HEK293 (cell line): ENCODE data around the gene NFXL1.

Experiments
- CTCF ChIA-PET: fragments of 350-600 bp; formaldehyde crosslinking; extraction: SDS; loops from one replicate; lab custom pipeline; 2021; ENCODE audit warnings: antibody characterized with exemption; lab: Yijun Ruan, JAX
- POLR2A ChIA-PET: fragments of 300-600 bp; formaldehyde crosslinking; extraction: SDS; loops from one replicate; lab custom pipeline; 2020; ENCODE audit warnings: antibody characterized with exemption, inconsistent platforms; lab: Yijun Ruan, JAX
- H3K27ac ChIP-seq: fragments of 200-500 bp; sonication (Bioruptor generic); 2 replicates; pipeline ENCODE4 v1.5.1; 2014; ENCODE audit warnings: low read depth, low read length, control low read depth, inconsistent platforms; ENCODE audit errors: extremely low read depth
- H3K36me3 ChIP-seq, 2 experiments: fragments of 200-500 bp in 1 of 2; sonication (Bioruptor generic) in 1 of 2; 1 replicate in 1 of 2; 2 replicates in 1 of 2; pipeline ENCODE4 v1.5.1; 2014 to 2017; ENCODE audit warnings: inconsistent platforms in 2 of 2, low read length in 2 of 2; ENCODE audit not compliant: control insufficient read depth in 2 of 2, insufficient read depth in 1 of 2
- H3K4me1 ChIP-seq: fragments of 200-500 bp; sonication (Bioruptor generic); 2 replicates; pipeline ENCODE4 v1.5.1; 2014; ENCODE audit warnings: mild to moderate bottlenecking, low read length, inconsistent platforms; ENCODE audit not compliant: control insufficient read depth, insufficient read depth
- H3K4me3 ChIP-seq: 2 replicates; pipeline ENCODE4 v1.5.1; 2011; ENCODE audit warnings: low read depth, mild to moderate bottlenecking, control low read depth, low read length, moderate library complexity
- H3K9me3 ChIP-seq: fragments of 200-500 bp; sonication (Bioruptor generic); 2 replicates; pipeline ENCODE4 v1.5.1; 2014; ENCODE audit warnings: low read depth, low read length, inconsistent platforms; ENCODE audit not compliant: control insufficient read depth, insufficient read depth
- GLIS2 ChIP-seq: fragments of 450-650 bp; formaldehyde crosslinking; IDR thresholded peaks from 2 replicates; pipeline ENCODE4 v1.5.1; 2016; ENCODE audit warnings: missing biosample characterization, missing genetic modification characterization
- HOXA7 ChIP-seq: sonication (generic); formaldehyde crosslinking; IDR thresholded peaks from 2 replicates; pipeline ENCODE4 v1.8.1; 2022; ENCODE audit warnings: missing genetic modification reagents, borderline replicate concordance
- KLF16 ChIP-seq: fragments of 450-650 bp; formaldehyde crosslinking; IDR thresholded peaks from 2 replicates; pipeline ENCODE4 v1.5.1; 2017; ENCODE audit warnings: missing biosample characterization, missing genetic modification characterization
- KLF7 ChIP-seq: fragments of 450-650 bp; formaldehyde crosslinking; IDR thresholded peaks from 2 replicates; pipeline ENCODE4 v1.5.1; 2016; ENCODE audit warnings: missing biosample characterization, missing genetic modification characterization, borderline replicate concordance
- OVOL3 ChIP-seq: fragments of 450-650 bp; formaldehyde crosslinking; IDR thresholded peaks from 2 replicates; pipeline ENCODE4 v1.5.1; 2016; ENCODE audit warnings: missing biosample characterization, missing genetic modification characterization
- ZBTB48 ChIP-seq: fragments of 450-650 bp; formaldehyde crosslinking; IDR thresholded peaks from 2 replicates; pipeline ENCODE4 v1.5.1; 2016; ENCODE audit warnings: missing biosample characterization, missing genetic modification characterization
- ZNF146 ChIP-seq: fragments of 450-650 bp; formaldehyde crosslinking; IDR thresholded peaks from 2 replicates; pipeline ENCODE4 v1.5.1; 2016; ENCODE audit warnings: missing biosample characterization, missing genetic modification characterization
- ZNF2 ChIP-seq: fragments of 450-650 bp; formaldehyde crosslinking; IDR thresholded peaks from 2 replicates; pipeline ENCODE4 v1.5.1; 2016; ENCODE audit warnings: missing biosample characterization, missing genetic modification characterization
- ZNF214 ChIP-seq: fragments of 450-650 bp; formaldehyde crosslinking; IDR thresholded peaks from 2 replicates; pipeline ENCODE4 v1.5.1; 2017; ENCODE audit warnings: missing biosample characterization, mild to moderate bottlenecking, missing genetic modification characterization, borderline replicate concordance
- ZNF292 ChIP-seq: fragments of 450-650 bp; formaldehyde crosslinking; IDR thresholded peaks from 2 replicates; pipeline ENCODE4 v1.5.1; 2016; ENCODE audit warnings: low read depth, missing biosample characterization, missing genetic modification characterization, borderline replicate concordance
- ZNF350 ChIP-seq: fragments of 450-650 bp; formaldehyde crosslinking; IDR thresholded peaks from 2 replicates; pipeline ENCODE4 v1.5.0; 2017; ENCODE audit warnings: missing biosample characterization, mild to moderate bottlenecking, missing genetic modification characterization
- ZNF433 ChIP-seq: fragments of 450-650 bp; formaldehyde crosslinking; IDR thresholded peaks from 2 replicates; pipeline ENCODE4 v1.5.1; 2016; ENCODE audit warnings: missing biosample characterization, missing genetic modification characterization, low read depth
- ZNF548 ChIP-seq: fragments of 450-650 bp; formaldehyde crosslinking; IDR thresholded peaks from 2 replicates; pipeline ENCODE4 v1.5.1; 2016; ENCODE audit warnings: missing biosample characterization, missing genetic modification characterization
- ZNF555 ChIP-seq: fragments of 450-650 bp; formaldehyde crosslinking; conservative IDR thresholded peaks from 2 replicates; pipeline ENCODE4 v1.5.1; 2017; ENCODE audit warnings: missing biosample characterization, mild to moderate bottlenecking, missing genetic modification characterization, inconsistent platforms
- ZNF624 ChIP-seq: fragments of 450-650 bp; formaldehyde crosslinking; IDR thresholded peaks from 2 replicates; pipeline ENCODE4 v1.5.1; 2017; ENCODE audit warnings: missing biosample characterization, missing genetic modification characterization
- ZNF626 ChIP-seq: fragments of 450-650 bp; sonication (Bioruptor Pico); formaldehyde crosslinking; IDR thresholded peaks from 2 replicates; pipeline ENCODE4 v1.5.1; 2018; ENCODE audit warnings: missing biosample characterization, missing genetic modification characterization, inconsistent platforms
- ZNF747 ChIP-seq: fragments of 450-650 bp; formaldehyde crosslinking; IDR thresholded peaks from 2 replicates; pipeline ENCODE4 v1.5.1; 2016; ENCODE audit warnings: missing biosample characterization, missing genetic modification characterization
- ZNF785 ChIP-seq: fragments of 450-650 bp; formaldehyde crosslinking; IDR thresholded peaks from 2 replicates; pipeline ENCODE4 v1.5.1; 2016; ENCODE audit warnings: missing biosample characterization, missing genetic modification characterization
- TF ChIP-seq, protein P1 (sequence below): fragments of 450-650 bp; formaldehyde crosslinking; IDR thresholded peaks from 2 replicates; pipeline ENCODE4 v1.5.1; 2016; ENCODE audit warnings: missing biosample characterization, missing genetic modification characterization
- TF ChIP-seq, protein P2 (sequence below): fragments of 450-650 bp; formaldehyde crosslinking; IDR thresholded peaks from 2 replicates; pipeline ENCODE4 v1.5.1; 2016; ENCODE audit warnings: missing biosample characterization, missing genetic modification characterization
- TF ChIP-seq, protein P3 (sequence below): fragments of 450-650 bp; formaldehyde crosslinking; IDR thresholded peaks from 2 replicates; pipeline ENCODE4 v1.5.1; 2017; ENCODE audit warnings: missing biosample characterization, missing genetic modification characterization
- TF ChIP-seq, protein P4 (sequence below): fragments of 450-650 bp; formaldehyde crosslinking; IDR thresholded peaks from 2 replicates; pipeline ENCODE4 v1.5.1; 2016; ENCODE audit warnings: missing biosample characterization, missing genetic modification characterization
- TF ChIP-seq, protein P5 (sequence below): fragments of 450-650 bp; IDR thresholded peaks from 2 replicates; pipeline ENCODE4 v1.5.1; 2018; ENCODE audit warnings: missing biosample characterization, mild to moderate bottlenecking, missing genetic modification characterization

The NFXL1 gene

DNA sequence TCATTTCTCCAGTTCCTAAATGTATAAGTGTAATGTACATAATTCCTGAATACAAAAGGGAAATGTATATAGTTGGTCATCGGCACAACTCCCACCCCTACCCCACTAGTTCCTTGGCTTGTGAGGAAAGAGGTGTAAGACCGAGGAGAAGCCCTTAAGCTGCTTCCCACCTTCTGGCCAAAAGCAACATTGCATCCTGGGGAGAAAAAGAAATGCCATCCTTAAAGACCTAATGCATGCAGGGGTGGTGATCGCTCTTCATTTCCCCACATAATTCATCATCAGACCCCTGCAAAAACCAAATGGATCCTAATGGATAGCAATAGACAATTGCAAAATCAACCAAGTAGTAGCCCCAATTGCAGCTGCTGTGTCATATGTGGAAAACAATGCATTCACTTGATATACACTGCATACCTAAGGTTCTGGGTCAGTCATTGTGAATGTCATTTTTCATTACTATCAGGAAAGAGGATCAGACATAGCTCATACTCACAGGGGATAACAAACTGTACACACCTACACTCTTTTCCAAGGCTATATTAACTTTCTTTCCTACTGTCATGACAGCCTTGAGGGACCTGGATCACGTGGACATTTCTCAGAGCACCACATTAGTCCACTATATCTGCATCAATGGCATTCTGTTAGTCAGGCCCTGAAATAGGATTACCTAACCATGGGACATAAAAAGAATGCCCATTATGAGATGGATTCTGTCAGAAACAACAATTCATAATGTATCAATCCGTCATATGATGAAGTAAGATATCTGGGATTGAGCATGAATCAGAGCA is 31.7 kb upstream of the NFXL1 start:
- Histone ChIP-seq H3K27ac (no peak overlapping the region), H3K4me1 (no peaks in the 10 kb centered on the region), H3K36me3 (no peaks in the 10 kb centered on the region), H3K9me3 (no peaks in the 10 kb centered on the region), H3K4me3 (no peak overlapping the region)
- ChIA-PET CTCF (interaction anchor here (0.6 kb wide), 2 partner anchors 58 to 237 kb away, joined by 3 to 4 read pairs; no protein-coding TSS in a partner anchor), POLR2A (no interaction called here)
- TF ChIP-seq, protein P1, sequence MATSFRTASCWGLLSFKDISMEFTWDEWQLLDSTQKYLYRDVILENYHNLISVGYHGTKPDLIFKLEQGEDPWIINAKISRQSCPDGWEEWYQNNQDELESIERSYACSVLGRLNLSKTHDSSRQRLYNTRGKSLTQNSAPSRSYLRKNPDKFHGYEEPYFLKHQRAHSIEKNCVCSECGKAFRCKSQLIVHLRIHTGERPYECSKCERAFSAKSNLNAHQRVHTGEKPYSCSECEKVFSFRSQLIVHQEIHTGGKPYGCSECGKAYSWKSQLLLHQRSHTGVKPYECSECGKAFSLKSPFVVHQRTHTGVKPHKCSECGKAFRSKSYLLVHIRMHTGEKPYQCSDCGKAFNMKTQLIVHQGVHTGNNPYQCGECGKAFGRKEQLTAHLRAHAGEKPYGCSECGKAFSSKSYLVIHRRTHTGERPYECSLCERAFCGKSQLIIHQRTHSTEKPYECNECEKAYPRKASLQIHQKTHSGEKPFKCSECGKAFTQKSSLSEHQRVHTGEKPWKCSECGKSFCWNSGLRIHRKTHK (tag by site-specific recombination): no peak
- TF ChIP-seq ZNF292 (tag by site-specific recombination) (no peak), ZNF626 (no peak), ZNF146 (tag by site-specific recombination) (no peak), OVOL3 (tag by site-specific recombination) (no peak)

DNA sequence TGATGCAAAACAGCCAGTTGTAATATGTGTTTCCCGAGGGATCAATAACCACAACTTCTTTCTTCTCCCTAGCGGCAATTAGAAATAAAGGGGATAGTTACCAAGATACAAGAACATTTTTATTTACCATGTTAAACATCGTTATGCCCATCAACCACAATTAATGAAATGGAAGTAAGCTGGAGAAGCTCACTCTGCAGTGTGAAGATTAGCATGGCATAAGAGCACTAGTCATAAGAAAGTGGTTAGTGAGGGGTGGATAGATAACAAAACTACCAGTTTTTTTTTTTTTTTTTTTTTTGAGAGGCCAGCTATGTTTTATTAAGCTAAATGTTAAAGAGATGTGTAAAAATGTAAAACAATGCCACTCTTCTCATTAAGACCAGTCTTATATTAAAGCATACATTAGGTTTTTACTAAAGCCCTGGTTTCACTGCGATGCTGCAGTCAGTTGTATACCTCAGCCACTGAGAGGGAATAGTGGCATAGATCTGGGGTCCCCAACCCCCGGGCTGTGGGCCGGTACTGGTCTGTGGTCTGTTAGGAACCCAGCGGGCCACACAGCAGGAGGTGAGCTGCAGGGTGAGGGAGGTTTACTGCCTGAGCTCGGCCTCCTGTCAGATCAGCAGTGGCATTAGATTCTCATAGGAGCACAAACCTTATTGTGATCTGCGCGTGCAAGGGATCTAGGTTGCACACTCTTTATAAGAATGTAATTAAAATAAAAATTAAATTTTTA is 27.9 kb upstream of the NFXL1 start:
- Histone ChIP-seq H3K36me3 (no peaks in the 10 kb centered on the region), H3K27ac (no peak overlapping the region), H3K4me3 (no peak overlapping the region), H3K4me1 (no peaks in the 10 kb centered on the region), H3K9me3 (no peaks in the 10 kb centered on the region)
- TF ChIP-seq, protein P2, sequence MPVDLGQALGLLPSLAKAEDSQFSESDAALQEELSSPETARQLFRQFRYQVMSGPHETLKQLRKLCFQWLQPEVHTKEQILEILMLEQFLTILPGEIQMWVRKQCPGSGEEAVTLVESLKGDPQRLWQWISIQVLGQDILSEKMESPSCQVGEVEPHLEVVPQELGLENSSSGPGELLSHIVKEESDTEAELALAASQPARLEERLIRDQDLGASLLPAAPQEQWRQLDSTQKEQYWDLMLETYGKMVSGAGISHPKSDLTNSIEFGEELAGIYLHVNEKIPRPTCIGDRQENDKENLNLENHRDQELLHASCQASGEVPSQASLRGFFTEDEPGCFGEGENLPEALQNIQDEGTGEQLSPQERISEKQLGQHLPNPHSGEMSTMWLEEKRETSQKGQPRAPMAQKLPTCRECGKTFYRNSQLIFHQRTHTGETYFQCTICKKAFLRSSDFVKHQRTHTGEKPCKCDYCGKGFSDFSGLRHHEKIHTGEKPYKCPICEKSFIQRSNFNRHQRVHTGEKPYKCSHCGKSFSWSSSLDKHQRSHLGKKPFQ (tag by site-specific recombination): no peak
- TF ChIP-seq ZNF785 (tag by site-specific recombination): no peak
- TF ChIP-seq KLF7 (tag by site-specific recombination): no peak
- no peak for TF ChIP-seq OVOL3 (tag by site-specific recombination)
- TF ChIP-seq GLIS2: no peak
- no peak for TF ChIP-seq ZNF433 (tag by site-specific recombination)
- TF ChIP-seq ZNF214: no peak
- TF ChIP-seq ZNF624 (tag by site-specific recombination): no peak
- TF ChIP-seq ZNF626: no peak
- no peak for TF ChIP-seq ZNF548
- POLR2A ChIA-PET: no interaction called here
- CTCF ChIA-PET: no interaction called here

DNA sequence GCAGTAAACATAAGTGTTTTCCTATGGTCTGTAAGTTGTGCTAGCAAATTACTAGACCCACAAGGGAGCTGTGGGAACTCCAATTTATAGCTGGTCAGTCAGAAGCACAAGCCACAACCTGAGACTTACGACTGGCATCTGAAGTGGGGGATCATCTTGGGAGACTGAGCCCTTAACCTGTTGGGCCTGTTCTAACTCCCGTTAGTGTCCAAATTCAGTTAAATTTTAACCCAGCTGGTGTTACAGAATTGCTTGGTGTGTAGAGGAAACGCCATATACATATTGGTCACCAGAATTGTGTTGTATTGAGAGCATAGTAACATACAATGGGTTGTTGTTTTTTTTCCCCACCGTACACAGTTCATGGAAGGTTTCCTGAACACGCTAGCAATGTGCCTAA is 25.1 kb upstream of the NFXL1 start:
- no peaks in the 10 kb centered on the region for H3K4me1 ChIP-seq
- no peak overlapping the region for H3K27ac ChIP-seq
- H3K36me3 ChIP-seq: no peaks in the 10 kb centered on the region
- no peak overlapping the region for H3K4me3 ChIP-seq
- ChIA-PET POLR2A (no interaction called here), CTCF (no interaction called here)
- H3K9me3 ChIP-seq: no peaks in the 10 kb centered on the region
- TF ChIP-seq, protein P3, sequence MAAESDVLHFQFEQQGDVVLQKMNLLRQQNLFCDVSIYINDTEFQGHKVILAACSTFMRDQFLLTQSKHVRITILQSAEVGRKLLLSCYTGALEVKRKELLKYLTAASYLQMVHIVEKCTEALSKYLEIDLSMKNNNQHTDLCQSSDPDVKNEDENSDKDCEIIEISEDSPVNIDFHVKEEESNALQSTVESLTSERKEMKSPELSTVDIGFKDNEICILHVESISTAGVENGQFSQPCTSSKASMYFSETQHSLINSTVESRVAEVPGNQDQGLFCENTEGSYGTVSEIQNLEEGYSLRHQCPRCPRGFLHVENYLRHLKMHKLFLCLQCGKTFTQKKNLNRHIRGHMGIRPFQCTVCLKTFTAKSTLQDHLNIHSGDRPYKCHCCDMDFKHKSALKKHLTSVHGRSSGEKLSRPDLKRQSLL (tag by site-specific recombination): no peak
- TF ChIP-seq ZNF2 (tag by site-specific recombination): no peak
- TF ChIP-seq, protein P4, sequence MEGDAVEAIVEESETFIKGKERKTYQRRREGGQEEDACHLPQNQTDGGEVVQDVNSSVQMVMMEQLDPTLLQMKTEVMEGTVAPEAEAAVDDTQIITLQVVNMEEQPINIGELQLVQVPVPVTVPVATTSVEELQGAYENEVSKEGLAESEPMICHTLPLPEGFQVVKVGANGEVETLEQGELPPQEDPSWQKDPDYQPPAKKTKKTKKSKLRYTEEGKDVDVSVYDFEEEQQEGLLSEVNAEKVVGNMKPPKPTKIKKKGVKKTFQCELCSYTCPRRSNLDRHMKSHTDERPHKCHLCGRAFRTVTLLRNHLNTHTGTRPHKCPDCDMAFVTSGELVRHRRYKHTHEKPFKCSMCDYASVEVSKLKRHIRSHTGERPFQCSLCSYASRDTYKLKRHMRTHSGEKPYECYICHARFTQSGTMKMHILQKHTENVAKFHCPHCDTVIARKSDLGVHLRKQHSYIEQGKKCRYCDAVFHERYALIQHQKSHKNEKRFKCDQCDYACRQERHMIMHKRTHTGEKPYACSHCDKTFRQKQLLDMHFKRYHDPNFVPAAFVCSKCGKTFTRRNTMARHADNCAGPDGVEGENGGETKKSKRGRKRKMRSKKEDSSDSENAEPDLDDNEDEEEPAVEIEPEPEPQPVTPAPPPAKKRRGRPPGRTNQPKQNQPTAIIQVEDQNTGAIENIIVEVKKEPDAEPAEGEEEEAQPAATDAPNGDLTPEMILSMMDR: no peak
- no peak for TF ChIP-seq ZNF747 (tag by site-specific recombination)
- TF ChIP-seq HOXA7: no peak
- no peak for TF ChIP-seq ZBTB48 (tag by site-specific recombination)
- TF ChIP-seq, protein P5, sequence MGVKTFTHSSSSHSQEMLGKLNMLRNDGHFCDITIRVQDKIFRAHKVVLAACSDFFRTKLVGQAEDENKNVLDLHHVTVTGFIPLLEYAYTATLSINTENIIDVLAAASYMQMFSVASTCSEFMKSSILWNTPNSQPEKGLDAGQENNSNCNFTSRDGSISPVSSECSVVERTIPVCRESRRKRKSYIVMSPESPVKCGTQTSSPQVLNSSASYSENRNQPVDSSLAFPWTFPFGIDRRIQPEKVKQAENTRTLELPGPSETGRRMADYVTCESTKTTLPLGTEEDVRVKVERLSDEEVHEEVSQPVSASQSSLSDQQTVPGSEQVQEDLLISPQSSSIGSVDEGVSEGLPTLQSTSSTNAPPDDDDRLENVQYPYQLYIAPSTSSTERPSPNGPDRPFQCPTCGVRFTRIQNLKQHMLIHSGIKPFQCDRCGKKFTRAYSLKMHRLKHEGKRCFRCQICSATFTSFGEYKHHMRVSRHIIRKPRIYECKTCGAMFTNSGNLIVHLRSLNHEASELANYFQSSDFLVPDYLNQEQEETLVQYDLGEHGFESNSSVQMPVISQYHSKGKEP (tag by site-specific recombination): no peak
- no peak for TF ChIP-seq KLF16
- no peak for TF ChIP-seq ZNF350 (tag by site-specific recombination)
- no peak for TF ChIP-seq GLIS2
- TF ChIP-seq ZNF555: no peak
- no peak for TF ChIP-seq ZNF624 (tag by site-specific recombination)
